ENCODE measurements around the gene SRGAP1.

The SRGAP1 gene

GRCh38 chr12:63826006-63826585, 18.4 kb upstream of the SRGAP1 start:
- ChIA-PET POLR2A (no interaction called here), CTCF (interaction anchor here (0.7 to 2.5 kb wide), 12 partner anchors 11 to 439 kb away, joined by 3 to 21 read pairs (median 4); partner anchors contain the start of gene SRGAP1)
- peak; percentile 48 for DNase-seq (ENCODE audit: extremely low spot score)
- TF ChIP-seq CTCF (IDR thresholded peaks at IDR 0.05; ENCODE audit: control extremely low read depth, extremely low read depth, low read depth, missing control alignments), result peak; percentile 76

- ChIA-PET POLR2A (interaction anchor here (0.6 kb wide), 1 partner anchor 22 kb away, joined by 4 read pairs; no protein-coding TSS in a partner anchor), CTCF (interaction anchor here (1.0 to 1.1 kb wide), 2 partner anchors 15 to 408 kb away, joined by 3 read pairs; partner anchors contain the start of gene SRGAP1)
- no peak for DNase-seq (ENCODE audit: extremely low spot score)
- TF ChIP-seq CTCF (IDR thresholded peaks at IDR 0.05; ENCODE audit: control extremely low read depth, extremely low read depth, low read depth, missing control alignments), result no peak
Observed at GRCh38 chr12:63828867-63829266, 15.6 kb upstream of the SRGAP1 start.

- no peak for TF ChIP-seq CTCF (IDR thresholded peaks at IDR 0.05; ENCODE audit: control extremely low read depth, extremely low read depth, low read depth, missing control alignments)
- no peak for DNase-seq (ENCODE audit: extremely low spot score)
- ChIA-PET CTCF (interaction anchor here (0.7 to 2.1 kb wide), 3 partner anchors 392 to 420 kb away, joined by 3 to 4 read pairs (median 3); no protein-coding TSS in a partner anchor), POLR2A (no interaction called here)
Observed at GRCh38 chr12:63836046-63836445, 8.5 kb upstream of the SRGAP1 start.

- POLR2A ChIA-PET, result no interaction called here
- TF ChIP-seq CTCF (IDR thresholded peaks at IDR 0.05; ENCODE audit: control extremely low read depth, extremely low read depth, low read depth, missing control alignments), result no peak
- no peak for DNase-seq (ENCODE audit: extremely low spot score)
- CTCF ChIA-PET, result interaction anchor here (0.7 to 2.1 kb wide), 6 partner anchors 10 to 419 kb away, joined by 3 to 4 read pairs (median 3); no protein-coding TSS in a partner anchor
Observed at GRCh38 chr12:63836936-63837335, 7.6 kb upstream of the SRGAP1 start.

- no peak for DNase-seq (ENCODE audit: extremely low spot score)
- CTCF ChIA-PET, result interaction anchor here (1.0 to 1.9 kb wide), 4 partner anchors 12 to 421 kb away, joined by 3 to 7 read pairs (median 4); no protein-coding TSS in a partner anchor
- POLR2A ChIA-PET, result no interaction called here
- no peak for TF ChIP-seq CTCF (IDR thresholded peaks at IDR 0.05; ENCODE audit: control extremely low read depth, extremely low read depth, low read depth, missing control alignments)
Observed at GRCh38 chr12:63838411-63838810, 6.1 kb upstream of the SRGAP1 start.

- TF ChIP-seq CTCF (IDR thresholded peaks at IDR 0.05; ENCODE audit: control extremely low read depth, extremely low read depth, low read depth, missing control alignments), result no peak
- CTCF ChIA-PET, result interaction anchor here (0.8 to 1.3 kb wide), 4 partner anchors 9 to 416 kb away, joined by 3 to 6 read pairs (median 4); no protein-coding TSS in a partner anchor
- DNase-seq (ENCODE audit: extremely low spot score), result no peak
- POLR2A ChIA-PET, result no interaction called here
Observed at GRCh38 chr12:63841011-63841410, 3.5 kb upstream of the SRGAP1 start.

Data from GM10248 (cell line).